Stimulated activated CD8-positive, alpha-beta memory T cell treated with anti-CD3 and anti-CD28 coated beads, Interleukin-7, amount 100 ng/mL, for 1 hour (primary cell): Measurements from ENCODE around the gene KCNK4.

Experiments used
- DNase-seq, 2 donors: peaks; one replicate each; pipeline ENCODE4 v3.0.0-alpha.2; 2020; ENCODE audit warnings: low read depth in 2 of 2

The KCNK4 gene

GRCh38 chr11:64290352-64291261 is 495 bp upstream of the KCNK4 start:
- DNase-seq, result no peak

GRCh38 chr11:64291752-64292459 is 804 bp downstream of the KCNK4 start:
- no peak for DNase-seq

- DNase-seq, result no peak
Observed at GRCh38 chr11:64292460-64293254, 1.6 kb downstream of the KCNK4 start.

GRCh38 chr11:64294774-64295173 is 3.7 kb downstream of the KCNK4 start:
- no peak for DNase-seq

GRCh38 chr11:64295760-64296159 is 4.7 kb downstream of the KCNK4 start:
- DNase-seq, result no peak

GRCh38 chr11:64296236-64296635 is 5.1 kb downstream of the KCNK4 start:
- DNase-seq, result no peak

GRCh38 chr11:64296830-64297698 is 6.0 kb downstream of the KCNK4 start:
- no peak for DNase-seq

- no peak for DNase-seq
Observed at GRCh38 chr11:64297699-64298358, 6.7 kb downstream of the KCNK4 start.

- no peak for DNase-seq
Observed at GRCh38 chr11:64298966-64299846, 8.1 kb downstream of the KCNK4 start.

- DNase-seq, result no peak
Observed at GRCh38 chr11:64299847-64300648, 8.9 kb downstream of the KCNK4 start, which contains the start of gene CATSPERZ. Gene CATSPERZ, plus strand, starts transcription at chr11:64300358. Its CDS starts 53 bp downstream, at chr11:64300411.

GRCh38 chr11:64303109-64304031 is 12.3 kb downstream of the KCNK4 start:
- no peak for DNase-seq

GRCh38 chr11:64304032-64304315 is 12.9 kb downstream of the KCNK4 start:
- DNase-seq, result no peak

- peak; percentile 85 to 95 for DNase-seq
Observed at GRCh38 chr11:64304316-64305072, 13.4 kb downstream of the KCNK4 start.

GRCh38 chr11:64305075-64305690 is 14.1 kb downstream of the KCNK4 start, which contains the start of gene ESRRA:
Gene ESRRA, plus strand, starts transcription at chr11:64305524. Its CDS starts 1,656 bp downstream, at chr11:64307180.
- DNase-seq, result peak; percentile 97 to 98

- peak; percentile 33 to 43 for DNase-seq
Observed at GRCh38 chr11:64305691-64306562, 14.8 kb downstream of the KCNK4 start.

GRCh38 chr11:64306563-64306875 is 15.4 kb downstream of the KCNK4 start:
- DNase-seq, result no peak
